Skeletal muscle satellite cell (primary cell): Measurements from ENCODE around the gene CMTM3.

ENCODE experiments used
- H3K27me3 ChIP-seq: 2 replicates; pipeline ENCODE4 v1.7.0; 2013; ENCODE audit warnings: low read length; ENCODE audit not compliant: control insufficient read depth, insufficient read depth
- H3K36me3 ChIP-seq: 2 replicates; pipeline ENCODE4 v1.7.0; 2013; ENCODE audit warnings: mild to moderate bottlenecking, control low read depth, low read length; ENCODE audit not compliant: insufficient read depth
- H3K4me1 ChIP-seq: 2 replicates; pipeline ENCODE4 v1.7.0; 2013; ENCODE audit warnings: low read length; ENCODE audit not compliant: control insufficient read depth, insufficient read depth
- H3K4me2 ChIP-seq: 2 replicates; pipeline ENCODE4 v1.7.0; 2013; ENCODE audit warnings: mild to moderate bottlenecking, low read length
- H3K4me3 ChIP-seq: 2 replicates; pipeline ENCODE4 v1.7.0; 2013; ENCODE audit warnings: low read length
- H3K9ac ChIP-seq: 2 replicates; pipeline ENCODE4 v1.7.0; 2013; ENCODE audit warnings: mild to moderate bottlenecking, low read depth, low read length, moderate library complexity
- H3K9me3 ChIP-seq: replicated peaks from 2 replicates; pipeline ENCODE4 v1.7.0; 2013; ENCODE audit warnings: mild to moderate bottlenecking, control low read depth, low read length

CMTM3 gene

DNA sequence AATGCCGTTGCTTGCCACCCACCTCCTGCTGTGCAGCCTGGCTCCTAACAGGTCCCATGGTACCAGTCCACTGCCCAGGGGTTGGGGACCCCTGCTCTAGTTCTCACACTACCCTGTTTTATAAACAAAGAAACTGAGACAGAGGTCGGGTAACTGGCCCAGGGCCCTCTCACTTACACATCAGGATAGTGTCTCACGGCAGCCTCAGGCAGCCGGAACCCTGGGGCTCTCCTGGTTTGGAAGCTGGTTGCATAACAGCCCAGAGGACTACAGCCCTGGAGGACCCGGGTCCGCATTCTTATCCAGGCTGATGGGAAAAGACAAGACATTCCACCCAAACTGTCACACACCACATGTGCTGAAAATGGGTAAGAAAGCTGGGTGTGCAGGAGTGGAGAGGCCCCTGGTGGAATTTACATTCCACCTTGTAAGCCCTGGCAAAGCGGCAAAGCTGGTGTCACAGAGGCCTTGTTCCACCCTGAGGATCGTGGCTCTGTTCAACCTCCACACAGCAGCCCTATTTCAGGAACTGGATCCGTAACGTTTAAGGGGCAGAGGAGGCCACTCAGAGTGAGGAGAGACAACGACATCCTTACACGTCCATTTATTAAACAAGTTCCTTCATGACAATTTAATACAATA, 9.8 kb downstream of the CMTM3 start:
- H3K27me3 ChIP-seq, result no peaks in the 10 kb centered on the region
- H3K9me3 ChIP-seq, result no peaks in the 10 kb centered on the region
- peaks cover 34% of the 10 kb centered on the region for H3K4me1 ChIP-seq
- H3K9ac ChIP-seq, result no peak overlapping the region
- peaks cover 37% of the 10 kb centered on the region for H3K36me3 ChIP-seq
- H3K4me3 ChIP-seq, result no peak overlapping the region
- H3K4me2 ChIP-seq, result no peak overlapping the region

DNA sequence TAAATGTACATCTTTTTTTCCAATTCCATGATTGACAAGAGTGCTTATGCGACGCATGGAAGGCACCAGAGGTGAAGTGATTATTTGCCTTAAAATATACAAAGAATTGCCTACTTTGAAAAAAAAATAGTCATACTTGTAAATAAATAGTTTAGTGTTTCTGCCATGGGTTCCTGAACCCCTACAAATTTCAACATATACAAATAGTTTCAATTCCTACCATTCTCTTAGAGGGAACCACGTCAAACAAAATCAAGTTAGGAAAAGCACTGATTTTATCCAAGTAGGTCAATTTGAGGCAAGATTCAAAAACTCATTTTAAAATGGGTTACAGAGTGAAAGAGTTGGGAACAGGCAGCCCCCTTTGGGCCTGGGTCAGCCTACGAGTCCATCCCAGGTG, 11.7 kb downstream of the CMTM3 start:
- Histone ChIP-seq H3K27me3 (no peaks in the 10 kb centered on the region), H3K4me3 (no peak overlapping the region), H3K4me2 (no peak overlapping the region), H3K36me3 (peaks cover 20% of the 10 kb centered on the region), H3K4me1 (peaks cover 49% of the 10 kb centered on the region), H3K9me3 (no peaks in the 10 kb centered on the region), H3K9ac (no peak overlapping the region)

DNA sequence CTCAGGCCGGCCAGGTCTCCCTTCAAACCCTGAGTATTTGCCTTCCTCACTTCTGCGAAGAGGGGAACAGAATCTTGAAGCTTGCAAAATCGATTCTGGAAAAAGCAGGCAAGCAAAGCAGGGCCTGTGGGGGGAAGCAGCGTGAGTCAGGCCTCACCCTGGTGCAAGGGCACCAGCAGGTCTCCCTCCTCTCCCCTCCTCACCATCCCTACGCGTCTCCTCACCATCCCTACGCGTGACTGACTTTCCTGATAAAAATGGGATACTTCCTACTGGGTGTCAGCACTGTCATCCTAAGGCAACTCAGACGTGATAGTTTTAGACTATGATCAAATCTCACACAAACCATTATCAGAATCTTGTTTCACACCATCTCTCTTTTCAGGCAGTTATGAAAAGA, 12.1 kb downstream of the CMTM3 start:
- Histone ChIP-seq H3K36me3 (peaks cover 16% of the 10 kb centered on the region), H3K9ac (no peak overlapping the region), H3K9me3 (no peaks in the 10 kb centered on the region), H3K27me3 (no peaks in the 10 kb centered on the region), H3K4me2 (no peak overlapping the region), H3K4me3 (no peak overlapping the region), H3K4me1 (peaks cover 53% of the 10 kb centered on the region)

DNA sequence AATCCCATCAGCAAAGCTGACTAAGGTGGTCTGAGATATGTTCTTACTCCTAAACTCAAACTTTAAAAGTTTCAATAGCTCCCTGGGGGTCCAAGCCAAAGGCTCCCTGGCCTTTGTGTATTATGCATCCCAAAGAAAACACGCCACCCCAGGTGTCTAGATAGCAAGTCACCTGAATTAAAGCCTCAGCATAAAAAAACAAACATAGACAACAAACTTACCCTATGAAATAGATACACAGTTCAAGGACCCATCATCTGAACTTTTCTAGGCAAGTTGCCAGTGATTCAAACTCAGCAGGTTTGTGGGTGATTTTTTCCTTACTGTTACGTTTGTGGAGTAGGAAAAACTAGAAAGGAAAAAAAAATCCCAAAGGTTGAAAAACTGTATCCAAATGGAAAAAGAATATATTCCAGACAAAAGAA, 12.5 kb downstream of the CMTM3 start:
- H3K4me1 ChIP-seq, result peaks cover 50% of the 10 kb centered on the region

DNA sequence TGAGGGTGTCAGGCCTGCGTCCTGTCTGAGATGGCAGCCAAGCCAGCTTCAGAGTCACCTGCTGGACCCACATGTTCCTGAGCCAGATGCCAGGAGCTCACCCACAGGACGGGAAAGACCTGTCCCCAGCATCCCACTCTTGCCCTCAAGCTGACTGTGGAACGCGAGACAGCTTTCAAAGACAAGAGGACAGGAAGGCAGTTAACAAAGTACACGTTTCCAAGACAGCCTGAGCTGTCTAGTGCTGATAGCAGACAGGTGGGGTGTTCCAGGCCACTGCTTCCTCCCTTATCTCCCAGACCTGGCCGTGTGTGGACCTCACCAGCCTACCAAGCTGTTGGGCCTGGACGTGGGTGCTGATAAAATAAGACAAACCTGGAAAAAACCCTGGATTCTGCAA, 13.2 kb downstream of the CMTM3 start:
- Histone ChIP-seq H3K4me1 (peaks cover 49% of the 10 kb centered on the region), H3K9ac (no peak overlapping the region), H3K9me3 (no peaks in the 10 kb centered on the region), H3K27me3 (no peaks in the 10 kb centered on the region), H3K36me3 (peaks cover 10% of the 10 kb centered on the region), H3K4me2 (no peak overlapping the region), H3K4me3 (no peak overlapping the region)

More for the DNA sequence above, 12.5 kb downstream of the CMTM3 start:
- H3K9me3 ChIP-seq, result no peaks in the 10 kb centered on the region
- no peak overlapping the region for H3K4me2 ChIP-seq
- H3K27me3 ChIP-seq, result no peaks in the 10 kb centered on the region
- no peak overlapping the region for H3K4me3 ChIP-seq
- H3K9ac ChIP-seq, result no peak overlapping the region
- H3K36me3 ChIP-seq, result peaks cover 14% of the 10 kb centered on the region

DNA sequence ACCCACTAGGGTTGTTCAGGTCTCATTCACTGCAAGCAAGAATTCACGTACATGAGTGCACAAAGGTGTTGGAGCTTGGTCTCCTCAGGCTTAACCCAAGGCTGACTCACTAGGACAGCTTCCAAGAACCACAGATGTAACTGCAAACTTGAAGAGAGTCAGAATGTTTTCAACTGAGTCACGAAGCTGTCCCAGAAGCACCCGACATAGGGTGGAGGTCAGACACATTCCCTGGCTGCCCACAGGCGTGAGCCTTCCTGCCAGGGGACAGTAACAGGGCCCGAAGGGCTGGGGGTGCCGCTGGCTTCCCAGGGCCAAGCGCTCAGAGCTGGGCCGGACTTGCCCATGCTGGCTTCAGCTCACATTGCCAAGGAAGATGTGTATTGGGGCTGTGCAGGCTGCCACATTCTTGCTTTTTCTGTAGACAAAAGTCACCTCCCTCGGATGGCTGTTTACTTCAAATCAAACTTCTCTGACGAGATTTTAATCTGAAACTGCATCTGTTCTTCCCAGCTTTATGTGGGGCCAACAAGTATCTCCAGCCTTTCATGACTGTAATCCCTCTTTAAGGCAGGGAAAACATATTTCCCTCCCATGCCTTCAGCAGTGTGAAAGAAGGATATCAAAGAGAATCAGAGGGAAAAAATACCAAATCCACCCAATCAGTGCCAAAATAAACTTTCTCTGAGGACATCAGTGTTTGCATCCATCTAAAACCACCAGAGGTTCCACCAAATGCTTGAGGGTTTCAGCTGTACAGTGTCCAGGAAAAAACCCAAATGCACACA, 14.3 kb downstream of the CMTM3 start:
- peak overlapping the region; percentile 75 for H3K9ac ChIP-seq
- H3K4me1 ChIP-seq, result peaks cover 49% of the 10 kb centered on the region
- peak overlapping the region; percentile 23 for H3K4me3 ChIP-seq

DNA sequence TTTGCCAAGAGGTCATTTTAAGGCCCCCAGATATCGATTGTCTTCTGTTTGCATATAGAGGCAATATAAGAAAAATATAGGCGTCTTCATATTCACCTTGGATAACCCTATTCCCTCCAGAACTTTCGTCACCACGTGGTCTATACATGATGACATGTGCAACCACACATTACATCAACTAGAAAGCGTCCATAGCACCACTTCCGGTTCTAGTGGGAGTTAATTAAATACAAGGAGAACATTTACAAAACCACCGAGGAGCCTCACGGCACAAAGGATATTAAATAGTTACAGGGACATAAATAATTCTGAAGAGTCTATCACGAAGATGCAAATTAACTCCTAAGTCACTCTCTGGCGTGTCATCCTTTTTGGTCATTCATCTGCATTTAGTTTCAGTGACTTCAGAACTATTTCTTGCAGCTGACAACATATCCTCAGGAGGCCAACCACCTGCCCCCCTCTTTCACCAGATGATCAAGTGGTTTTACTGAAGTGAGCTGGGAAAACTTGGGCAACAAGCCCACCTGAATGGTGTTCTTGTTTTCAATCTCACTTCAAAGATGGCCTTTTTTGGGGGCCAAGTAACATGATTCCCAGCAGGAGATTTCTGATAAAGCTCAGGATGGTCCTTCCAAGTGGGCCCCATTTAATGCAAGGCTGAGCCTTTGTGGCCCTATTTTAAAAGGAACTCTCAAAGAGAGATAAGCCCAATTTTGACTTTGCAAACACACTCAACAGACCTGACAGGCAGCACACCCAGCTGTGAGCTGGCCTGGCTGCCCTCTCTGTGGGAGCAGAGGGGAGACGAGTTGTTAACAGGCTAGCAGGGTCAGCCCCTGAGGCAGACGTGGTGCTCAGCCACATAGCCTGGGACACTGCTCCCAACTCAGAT, 15.3 kb downstream of the CMTM3 start:
- Histone ChIP-seq H3K4me3 (peak overlapping the region; percentile 23), H3K4me2 (peak overlapping the region; percentile 69), H3K27me3 (no peaks in the 10 kb centered on the region), H3K9me3 (no peaks in the 10 kb centered on the region), H3K4me1 (peaks cover 49% of the 10 kb centered on the region), H3K9ac (peak overlapping the region; percentile 75), H3K36me3 (no peaks in the 10 kb centered on the region)

More for the DNA sequence above, 14.3 kb downstream of the CMTM3 start:
- no peaks in the 10 kb centered on the region for H3K9me3 ChIP-seq
- H3K36me3 ChIP-seq, result no peaks in the 10 kb centered on the region
- H3K27me3 ChIP-seq, result no peaks in the 10 kb centered on the region
- peak overlapping the region; percentile 69 for H3K4me2 ChIP-seq

DNA sequence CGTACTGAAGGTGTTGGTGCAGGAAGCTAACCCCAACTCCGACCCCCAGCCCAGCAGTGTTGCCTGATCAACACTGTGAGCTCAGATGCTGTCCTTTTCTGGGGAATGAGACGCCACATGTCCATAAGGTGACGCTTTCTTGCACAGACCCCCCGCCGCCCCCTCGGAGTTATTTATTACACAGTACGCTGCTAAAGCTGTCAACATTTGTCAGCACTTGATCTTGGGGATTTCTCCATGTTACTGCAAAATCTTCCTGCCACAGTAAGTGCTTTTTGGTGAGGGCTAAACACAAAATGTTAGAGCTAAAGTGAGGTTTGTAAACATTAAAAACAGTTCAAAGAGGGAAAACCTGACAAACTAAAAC, 15.9 kb downstream of the CMTM3 start:
- Histone ChIP-seq H3K9me3 (no peaks in the 10 kb centered on the region), H3K4me1 (peaks cover 49% of the 10 kb centered on the region), H3K36me3 (no peaks in the 10 kb centered on the region), H3K27me3 (no peaks in the 10 kb centered on the region), H3K4me2 (no peak overlapping the region), H3K4me3 (no peak overlapping the region), H3K9ac (no peak overlapping the region)

DNA sequence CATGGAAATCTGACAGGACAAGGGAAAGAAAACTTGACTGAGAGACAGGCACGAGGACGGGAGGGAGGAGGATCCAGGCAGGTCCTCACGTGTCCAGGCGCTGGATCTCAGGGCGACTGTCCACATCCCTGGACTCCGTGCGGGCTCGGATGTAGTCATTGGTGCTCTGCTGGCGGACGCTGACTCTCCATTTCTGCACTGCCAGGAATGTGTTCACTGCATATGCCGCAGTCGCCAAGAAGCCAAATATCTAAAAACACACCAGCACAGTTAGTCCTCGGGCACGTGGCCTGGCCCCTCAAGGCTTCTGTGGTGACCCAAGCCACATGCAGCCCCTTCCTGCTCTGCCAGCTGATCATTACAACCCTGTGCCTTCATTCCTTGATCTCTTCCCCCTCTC, 17.5 kb downstream of the CMTM3 start:
- peaks cover 42% of the 10 kb centered on the region for H3K4me1 ChIP-seq
- H3K27me3 ChIP-seq, result no peaks in the 10 kb centered on the region
- no peaks in the 10 kb centered on the region for H3K36me3 ChIP-seq
- H3K9ac ChIP-seq, result no peak overlapping the region
- H3K4me2 ChIP-seq, result no peak overlapping the region
- H3K4me3 ChIP-seq, result no peak overlapping the region
- H3K9me3 ChIP-seq, result no peaks in the 10 kb centered on the region

DNA sequence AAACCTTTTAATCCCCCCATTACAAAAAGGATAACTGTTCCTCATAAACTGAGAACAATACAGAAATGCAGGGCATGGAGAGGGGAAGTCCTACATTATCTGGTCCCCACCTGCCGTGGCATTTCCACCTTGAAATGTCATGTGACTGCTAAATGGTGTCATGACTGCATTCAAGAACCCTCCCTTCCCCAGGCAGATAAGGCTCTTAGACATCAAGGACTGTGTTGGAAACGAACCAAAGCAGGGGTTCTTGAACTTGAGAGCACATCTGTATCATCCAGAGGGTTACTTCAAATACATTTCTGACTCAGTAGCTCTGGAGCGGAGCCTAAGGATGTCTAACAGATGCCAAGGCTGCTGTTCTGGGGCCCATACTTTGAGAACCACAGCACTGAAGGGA, 18.4 kb downstream of the CMTM3 start:
- Histone ChIP-seq H3K4me2 (no peak overlapping the region), H3K4me1 (peaks cover 34% of the 10 kb centered on the region), H3K9me3 (no peaks in the 10 kb centered on the region), H3K9ac (no peak overlapping the region), H3K27me3 (no peaks in the 10 kb centered on the region), H3K36me3 (no peaks in the 10 kb centered on the region), H3K4me3 (no peak overlapping the region)

DNA sequence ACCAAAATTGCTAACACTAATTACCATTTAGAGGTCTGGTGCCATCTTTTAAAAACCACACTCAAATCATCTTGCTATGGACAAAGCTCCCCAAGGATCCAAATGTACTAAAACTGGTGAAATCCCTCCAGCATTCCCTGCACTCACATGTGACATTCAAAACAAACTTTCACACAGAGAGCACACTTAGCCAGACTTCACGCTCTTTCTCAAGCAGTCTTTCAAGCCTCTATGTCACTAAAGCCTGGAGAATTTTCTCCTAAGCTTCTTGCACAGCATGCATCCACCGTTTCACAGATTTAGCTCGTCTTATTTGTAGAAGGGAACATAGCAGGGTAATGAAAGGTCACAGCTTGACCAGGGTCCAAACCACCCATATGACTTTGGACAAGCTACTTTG, 19.3 kb downstream of the CMTM3 start:
- no peaks in the 10 kb centered on the region for H3K36me3 ChIP-seq
- H3K9ac ChIP-seq, result no peak overlapping the region
- H3K4me1 ChIP-seq, result peaks cover 25% of the 10 kb centered on the region
- H3K4me3 ChIP-seq, result no peak overlapping the region
- H3K27me3 ChIP-seq, result no peaks in the 10 kb centered on the region
- no peak overlapping the region for H3K4me2 ChIP-seq
- no peaks in the 10 kb centered on the region for H3K9me3 ChIP-seq
